Pancreas (tissue), 10 donors: ENCODE measurements around the gene TGFBR2. TPM values are rescaled to one million over a fixed set of nuclear protein-coding genes. Genes with fewer than 3 reads are reported as not detected.

Experiments used
- ATAC-seq, 4 donors: fragments of 200-7000 bp; cut with Tn5 transposase; one replicate each; pipeline versions ENCODE4 v1.8.0 to v1.9.1; 2020; ENCODE audit warnings: mild to moderate bottlenecking in 4 of 4, moderate library complexity in 4 of 4
- DNase-seq, 6 donors: peaks; one replicate each; pipeline ENCODE4 v3.0.0-alpha.2; 2020
- FAIRE-seq: peaks from 2 replicates; lab custom pipeline; 2012; peaks lifted over from hg19 to GRCh38; lab: Jason Lieb, UNC
- H3K27ac ChIP-seq, 4 donors: fragments of 200-600 bp; sonication (generic); 1 replicate in 3 of 4; 2 replicates in 1 of 4; pipeline versions ENCODE4 v1.5.0 to v1.8.0; 2020
- H3K27me3 ChIP-seq, 4 donors: fragments of 200-600 bp; one replicate each; pipeline ENCODE4 v1.8.0; 2021
- H3K36me3 ChIP-seq, 3 donors: fragments of 200-600 bp; sonication (generic) in 1 of 3; one replicate each; pipeline versions ENCODE4 v1.5.0 to v1.8.0; 2020 to 2021
- H3K4me1 ChIP-seq, 3 donors: fragments of 200-600 bp; one replicate each; pipeline ENCODE4 v1.8.0; 2021
- H3K4me3 ChIP-seq, 4 donors: fragments of 200-600 bp; sonication (generic) in 2 of 4; one replicate each; pipeline versions ENCODE4 v1.5.0 to v1.8.0; 2020 to 2021
- H3K9me3 ChIP-seq, 4 donors: fragments of 200-600 bp; one replicate each; pipeline ENCODE4 v1.8.0; 2021
- WGBS, 2 donors: extraction: QIAGEN DNeasy Blood & Tissue Kit; methylation state at CpG; one replicate each; pipeline ENCODE4 v1.1.7; 2013; 5-methylcytosine and 5-hydroxymethylcytosine counted together
- intact Hi-C, 3 donors: fragments of 100-400 bp; cut with DNase I; formaldehyde crosslinking; loops; one replicate each; pipeline versions ENCODE4 v1.11.1 to v1.14.2; 2022
- polyA plus RNA-seq, 2 donors: library from polyadenylated mRNA; stranded (reverse); fragments of 200-250 nt; gene quantifications; one replicate each; pipeline ENCODE4 v1.2.3, GENCODE V29; 2013
- total RNA-seq, 6 donors: library from RNA; stranded (reverse); fragmentation: NEBNext Ultra II Directional in 4 of 6; extraction: Animal tissue kit (Norgen Biotek cat#: 25700) in 4 of 6; gene quantifications; one replicate each; pipeline versions ENCODE4 v1.2.1 to v1.2.4, GENCODE V29; 2021 to 2023
- TF ChIP-seq, protein P1 (sequence below), 4 donors: fragments of 200-600 bp; sonication (generic) in 3 of 4; IDR thresholded peaks; one replicate each; pipeline versions ENCODE4 v1.5.0 to v1.8.0; 2021; ENCODE audit warnings: antibody characterized with exemption in 4 of 4
- donor health status: healthy with polysubstance abuse.
- donor health status: DM: no; HTN: no; CAD: no; lungs with moderate emphysema.
- donor health status: DM: no; HTN: no; CAD: no.
- donor health status: control.
- donor health status: control.
- donor health status: Bipolar disorder and iron deficiency.
- donor health status: DM: yes; HTN: yes; CAD: no.
- donor health status: DM: no; HTN: no; CAD: no.
- donor health status: DM: no; HTN: no; CAD: no.
- donor health status: DM: yes; HTN: yes; CAD: no.

Gene TGFBR2
- total and polyA plus RNA-seq, 8 donors: 9.0 to 60.8 (median 31.1) TPM

- no peak for ATAC-seq
- intact Hi-C loops: no loop called here
- H3K4me3 ChIP-seq: no peak overlapping the region
- TF ChIP-seq, protein P1, sequence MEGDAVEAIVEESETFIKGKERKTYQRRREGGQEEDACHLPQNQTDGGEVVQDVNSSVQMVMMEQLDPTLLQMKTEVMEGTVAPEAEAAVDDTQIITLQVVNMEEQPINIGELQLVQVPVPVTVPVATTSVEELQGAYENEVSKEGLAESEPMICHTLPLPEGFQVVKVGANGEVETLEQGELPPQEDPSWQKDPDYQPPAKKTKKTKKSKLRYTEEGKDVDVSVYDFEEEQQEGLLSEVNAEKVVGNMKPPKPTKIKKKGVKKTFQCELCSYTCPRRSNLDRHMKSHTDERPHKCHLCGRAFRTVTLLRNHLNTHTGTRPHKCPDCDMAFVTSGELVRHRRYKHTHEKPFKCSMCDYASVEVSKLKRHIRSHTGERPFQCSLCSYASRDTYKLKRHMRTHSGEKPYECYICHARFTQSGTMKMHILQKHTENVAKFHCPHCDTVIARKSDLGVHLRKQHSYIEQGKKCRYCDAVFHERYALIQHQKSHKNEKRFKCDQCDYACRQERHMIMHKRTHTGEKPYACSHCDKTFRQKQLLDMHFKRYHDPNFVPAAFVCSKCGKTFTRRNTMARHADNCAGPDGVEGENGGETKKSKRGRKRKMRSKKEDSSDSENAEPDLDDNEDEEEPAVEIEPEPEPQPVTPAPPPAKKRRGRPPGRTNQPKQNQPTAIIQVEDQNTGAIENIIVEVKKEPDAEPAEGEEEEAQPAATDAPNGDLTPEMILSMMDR (IDR thresholded peaks at IDR 0.05): no peak
- no peak overlapping the region for H3K27ac ChIP-seq
- H3K36me3 ChIP-seq: no peaks in the 10 kb centered on the region
- FAIRE-seq: no peak
- 90 to 91% methylated on average over 8 of the region's 8 CpGs for WGBS, 2 donors
- H3K27me3 ChIP-seq: no peaks in the 10 kb centered on the region
- no peaks in the 10 kb centered on the region for H3K9me3 ChIP-seq
- no peak for DNase-seq
- peaks cover 0 to 8% (median 0%) of the 10 kb centered on the region in 3 donors for H3K4me1 ChIP-seq
These were observed 58.1 kb downstream of the TGFBR2 start for GRCh38 chr3:30664459-30664858.

GRCh38 chr3:30664884-30665283, 58.5 kb downstream of the TGFBR2 start:
- WGBS, 2 donors: 84 to 90% methylated on average over 6 of the region's 6 CpGs
- intact Hi-C loops: no loop called here
- Histone ChIP-seq H3K27ac (no peak overlapping the region), H3K9me3 (no peaks in the 10 kb centered on the region), H3K27me3 (no peaks in the 10 kb centered on the region), H3K4me1 (peaks cover 0 to 5% (median 0%) of the 10 kb centered on the region in 3 donors), H3K36me3 (no peaks in the 10 kb centered on the region), H3K4me3 (no peak overlapping the region)
- no peak for DNase-seq
- TF ChIP-seq, protein P1 (IDR thresholded peaks at IDR 0.05): no peak
- FAIRE-seq: no peak
- ATAC-seq: no peak

DNA sequence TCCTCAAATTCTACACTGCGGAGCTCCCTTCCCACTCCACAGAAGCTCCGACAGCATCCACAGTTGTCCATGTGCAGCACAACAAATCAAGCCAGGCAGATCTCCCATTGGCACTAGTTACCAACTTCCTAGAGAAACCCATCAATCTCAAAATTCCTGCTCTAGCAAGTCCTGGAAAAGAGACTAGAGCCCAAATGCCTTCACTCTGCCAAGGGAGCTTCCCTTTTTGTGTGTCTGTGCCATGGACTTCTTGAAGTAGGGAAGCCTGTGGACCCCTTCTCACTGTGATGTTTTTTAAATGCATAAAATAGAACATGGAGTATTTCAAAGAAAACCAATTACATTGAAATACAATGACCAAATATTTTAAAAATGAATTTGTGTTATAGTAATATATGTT, 59.1 kb downstream of the TGFBR2 start:
- H3K4me1 ChIP-seq: peaks cover 0 to 5% (median 0%) of the 10 kb centered on the region in 3 donors
- WGBS, 2 donors: 98% methylated on average over 2 of the region's 2 CpGs
- peaks cover 0 to 2% (median 0%) of the 10 kb centered on the region in 3 donors for H3K36me3 ChIP-seq
- no peaks in the 10 kb centered on the region for H3K9me3 ChIP-seq
- FAIRE-seq (no peak), DNase-seq (no peak), ATAC-seq (no peak)
- H3K27ac ChIP-seq: no peak overlapping the region
- TF ChIP-seq, protein P1 (IDR thresholded peaks at IDR 0.05): no peak
- H3K27me3 ChIP-seq: no peaks in the 10 kb centered on the region
- intact Hi-C loops: no loop called here
- no peak overlapping the region for H3K4me3 ChIP-seq

DNA sequence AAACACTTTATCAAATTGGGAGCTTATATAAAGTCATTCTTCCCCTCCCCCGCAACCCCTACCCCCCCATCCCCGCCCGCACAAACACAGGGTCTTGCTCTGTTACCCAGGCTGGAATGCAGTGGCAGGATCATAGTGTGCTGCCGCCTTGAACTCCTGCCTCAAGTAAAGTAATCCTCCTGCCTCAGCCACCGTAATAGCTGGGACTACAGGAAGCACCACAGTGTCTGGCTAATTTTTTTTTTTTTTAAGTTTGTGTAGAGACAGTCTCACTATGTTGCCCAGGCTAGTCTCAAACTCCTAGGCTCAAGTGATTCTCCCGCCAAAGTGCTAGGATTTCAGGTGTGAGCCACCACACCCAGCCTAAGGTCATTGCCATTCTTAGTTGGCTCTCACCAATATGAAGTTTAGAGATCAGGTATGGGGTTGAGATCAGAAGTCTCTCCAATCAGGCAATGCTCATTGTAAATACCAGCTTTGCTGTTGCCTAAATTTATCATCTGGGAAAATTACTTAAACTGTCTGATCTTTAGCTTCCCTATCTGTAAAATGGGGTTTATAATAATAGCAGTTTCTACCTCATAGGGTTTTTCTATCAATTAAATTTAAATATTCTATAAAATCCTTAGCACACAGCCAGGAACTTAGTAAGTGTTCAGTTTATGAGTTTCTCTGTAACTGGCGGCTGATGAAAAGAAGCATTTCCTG, 60.3 kb downstream of the TGFBR2 start:
- Histone ChIP-seq H3K9me3 (no peaks in the 10 kb centered on the region), H3K36me3 (peaks cover 0 to 9% (median 2%) of the 10 kb centered on the region in 3 donors), H3K4me3 (no peak overlapping the region), H3K27ac (no peak overlapping the region), H3K27me3 (no peaks in the 10 kb centered on the region), H3K4me1 (peaks cover 0 to 5% (median 0%) of the 10 kb centered on the region in 3 donors)
- FAIRE-seq (no peak), ATAC-seq (no peak), DNase-seq (no peak)
- 79 to 80% methylated on average over 7 of the region's 7 CpGs for WGBS, 2 donors
- TF ChIP-seq, protein P1 (IDR thresholded peaks at IDR 0.05): no peak
- intact Hi-C loops: no loop called here

DNA sequence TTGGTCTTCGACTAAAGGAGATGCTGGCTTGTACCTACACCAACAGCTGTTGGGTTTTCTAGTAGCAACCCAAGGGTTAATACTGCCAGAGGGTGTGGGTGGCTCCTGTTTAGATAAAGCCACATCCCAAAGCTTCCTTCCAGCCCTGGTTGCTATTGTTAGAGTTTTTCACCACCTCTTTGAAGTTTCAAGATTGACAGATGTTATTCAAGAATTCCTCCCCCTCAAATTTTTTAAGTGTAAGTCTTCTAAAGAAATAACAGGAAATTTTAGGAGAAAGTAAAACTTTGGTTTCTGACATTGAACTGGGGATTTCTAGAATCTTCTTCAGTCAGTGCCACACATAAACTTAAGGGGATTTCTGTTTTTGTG, 60.9 kb downstream of the TGFBR2 start:
- FAIRE-seq (no peak), ATAC-seq (no peak), DNase-seq (no peak)
- no peak overlapping the region for H3K27ac ChIP-seq
- 82 to 88% methylated on average over 1 of the region's 1 CpG for WGBS, 2 donors
- H3K4me1 ChIP-seq: peaks cover 0 to 5% (median 0%) of the 10 kb centered on the region in 3 donors
- H3K36me3 ChIP-seq: peaks cover 0 to 14% (median 8%) of the 10 kb centered on the region in 3 donors
- intact Hi-C loops: no loop called here
- TF ChIP-seq, protein P1 (IDR thresholded peaks at IDR 0.05): no peak
- no peak overlapping the region for H3K4me3 ChIP-seq
- H3K27me3 ChIP-seq: no peaks in the 10 kb centered on the region
- H3K9me3 ChIP-seq: no peaks in the 10 kb centered on the region
